Thoracic aorta (tissue), 2 donors: ENCODE measurements around the gene SMIM1. TPM values are rescaled to one million over a fixed set of nuclear protein-coding genes. Genes with fewer than 3 reads are reported as not detected.

Source experiments
- ATAC-seq: fragments of 150-250 bp; one replicate; pipeline ENCODE4 v1.8.0; 2017; ENCODE audit warnings: low read depth; ENCODE audit not compliant: insufficient number of reproducible peaks, low FRiP score
- DNase-seq: peaks from one replicate; pipeline ENCODE4 v3.0.0-alpha.2; 2020; ENCODE audit warnings: low spot score
- H3K27ac ChIP-seq, 2 donors: fragments of 200-600 bp; sonication (generic); 1 replicate in 1 of 2; 2 replicates in 1 of 2; pipeline ENCODE4 v1.5.1; 2016; ENCODE audit warnings: mild to moderate bottlenecking in 2 of 2, moderate library complexity in 2 of 2
- H3K27me3 ChIP-seq: fragments of 200-600 bp; sonication (generic); replicated peaks from 2 replicates; pipeline ENCODE4 v1.6.0; 2016; ENCODE audit warnings: mild to moderate bottlenecking; ENCODE audit not compliant: insufficient read depth
- H3K36me3 ChIP-seq: fragments of 200-600 bp; sonication (generic); one replicate; pipeline ENCODE4 v1.5.1; 2016
- H3K4me1 ChIP-seq, 2 donors: fragments of 200-600 bp; sonication (generic); 1 replicate in 1 of 2; 2 replicates in 1 of 2; pipeline versions ENCODE4 v1.5.1 to v1.6.0; 2016; ENCODE audit warnings: low read depth in 2 of 2, mild to moderate bottlenecking in 1 of 2; ENCODE audit not compliant: control insufficient read depth in 1 of 2
- H3K4me3 ChIP-seq: fragments of 200-600 bp; sonication (generic); 2 replicates; pipeline ENCODE4 v1.5.1; 2016; ENCODE audit warnings: mild to moderate bottlenecking
- H3K9me3 ChIP-seq: fragments of 200-600 bp; sonication (generic); 2 replicates; pipeline ENCODE4 v1.5.1; 2016
- CTCF ChIP-seq: fragments of 200-600 bp; sonication (generic); IDR thresholded peaks from one replicate; pipeline ENCODE4 v1.5.1; 2019; ENCODE audit warnings: antibody characterized with exemption
- total RNA-seq, 2 donors: library from RNA; depleted of rRNA; stranded (reverse); fragments of >200 nt; gene quantifications; one replicate each; pipeline versions ENCODE4 v1.1.0 to v1.2.3, GENCODE V29; 2016

SMIM1 gene
- total RNA-seq, 2 donors from 2014 or later = 2.6 to 4.6 TPM

GRCh38 chr1:3735027-3735681, 37.4 kb upstream of the SMIM1 start:
- H3K36me3 ChIP-seq = peaks cover 10% of the 10 kb centered on the region
- TF ChIP-seq CTCF = no peak
- no peaks in the 10 kb centered on the region for H3K9me3 ChIP-seq
- no peaks in the 10 kb centered on the region for H3K27me3 ChIP-seq
- H3K27ac ChIP-seq = no peak overlapping the region
- H3K4me3 ChIP-seq = no peak overlapping the region
- ATAC-seq (no peak), DNase-seq (no peak)
- H3K4me1 ChIP-seq = no peaks in the 10 kb centered on the region

GRCh38 chr1:3735688-3736087, 36.9 kb upstream of the SMIM1 start:
- H3K36me3 ChIP-seq = peaks cover 10% of the 10 kb centered on the region
- DNase-seq = no peak
- H3K27ac ChIP-seq = no peak overlapping the region
- no peaks in the 10 kb centered on the region for H3K9me3 ChIP-seq
- no peak for ATAC-seq
- no peak for TF ChIP-seq CTCF
- no peaks in the 10 kb centered on the region for H3K27me3 ChIP-seq
- no peak overlapping the region for H3K4me3 ChIP-seq
- no peaks in the 10 kb centered on the region for H3K4me1 ChIP-seq

GRCh38 chr1:3736131-3736561, 36.4 kb upstream of the SMIM1 start:
- H3K4me3 ChIP-seq = no peak overlapping the region
- no peak for DNase-seq
- peaks cover 10% of the 10 kb centered on the region for H3K36me3 ChIP-seq
- TF ChIP-seq CTCF = no peak
- H3K4me1 ChIP-seq = no peaks in the 10 kb centered on the region
- H3K27me3 ChIP-seq = no peaks in the 10 kb centered on the region
- no peak overlapping the region for H3K27ac ChIP-seq
- no peak for ATAC-seq
- no peaks in the 10 kb centered on the region for H3K9me3 ChIP-seq

- no peak overlapping the region for H3K4me3 ChIP-seq
- H3K27me3 ChIP-seq = no peaks in the 10 kb centered on the region
- peaks cover 10% of the 10 kb centered on the region for H3K36me3 ChIP-seq
- ATAC-seq (no peak), DNase-seq (no peak)
- H3K9me3 ChIP-seq = no peaks in the 10 kb centered on the region
- no peak for TF ChIP-seq CTCF
- H3K4me1 ChIP-seq = no peaks in the 10 kb centered on the region
- no peak overlapping the region for H3K27ac ChIP-seq
Measured at GRCh38 chr1:3736708-3737107, 35.8 kb upstream of the SMIM1 start.

GRCh38 chr1:3738943-3739342, 33.6 kb upstream of the SMIM1 start:
- H3K27me3 ChIP-seq = no peaks in the 10 kb centered on the region
- H3K4me3 ChIP-seq = no peak overlapping the region
- no peak for TF ChIP-seq CTCF
- ATAC-seq = no peak
- DNase-seq = no peak
- H3K27ac ChIP-seq = no peak overlapping the region
- H3K36me3 ChIP-seq = peaks cover 22% of the 10 kb centered on the region
- no peaks in the 10 kb centered on the region for H3K9me3 ChIP-seq
- H3K4me1 ChIP-seq = peaks cover 0 to 4% of the 10 kb centered on the region in 2 donors
